Kidney tubule cell (primary cell): Measurements from ENCODE around the gene LONP2.
A peak's percentile ranks its signal among the peaks of the same experiment; 100 is the strongest.
"Not testable (repeated sequence)": the region's sequence is repeated elsewhere in the genome, so short reads cannot be mapped to it uniquely, and the experiment has no call there.

Source experiments
- DNase-seq: peaks from one replicate; pipeline ENCODE4 v3.0.0-alpha.2; 2018; ENCODE audit warnings: low spot score

LONP2 gene

GRCh38 chr16:48335961-48336360 is 91.9 kb downstream of the LONP2 start:
- no peak for DNase-seq

GRCh38 chr16:48340054-48340453 is 96.0 kb downstream of the LONP2 start:
- DNase-seq: no peak

GRCh38 chr16:48342591-48342990 is 98.5 kb downstream of the LONP2 start:
- no peak for DNase-seq

- DNase-seq: no peak
These were observed 103.2 kb downstream of the LONP2 start for GRCh38 chr16:48347191-48347865.

GRCh38 chr16:48347980-48348379 is 103.9 kb downstream of the LONP2 start:
- no peak for DNase-seq

- DNase-seq: peak; percentile 80
These were observed 106.6 kb downstream of the LONP2 start for GRCh38 chr16:48350736-48351135.

- no peak for DNase-seq
These were observed 108.7 kb downstream of the LONP2 start for GRCh38 chr16:48352648-48353390.

GRCh38 chr16:48353565-48354163 is 109.6 kb downstream of the LONP2 start:
- DNase-seq: peak; percentile 69

- not testable (repeated sequence) for DNase-seq
These were observed 110.3 kb downstream of the LONP2 start for GRCh38 chr16:48354385-48354784.

GRCh38 chr16:48354877-48355855 is 111.1 kb downstream of the LONP2 start:
- DNase-seq: no peak

- no peak for DNase-seq
These were observed 112.7 kb downstream of the LONP2 start for GRCh38 chr16:48356633-48357376.

- no peak for DNase-seq
These were observed 114.3 kb downstream of the LONP2 start for GRCh38 chr16:48358419-48358818.

- DNase-seq: no peak
These were observed 115.9 kb downstream of the LONP2 start for GRCh38 chr16:48359983-48360382.

GRCh38 chr16:48361012-48361411 is 116.9 kb downstream of the LONP2 start:
- peak; percentile 19 for DNase-seq

- no peak for DNase-seq
These were observed 117.5 kb downstream of the LONP2 start for GRCh38 chr16:48361540-48362144.

- peak; percentile 43 for DNase-seq
These were observed 121.0 kb downstream of the LONP2 start for GRCh38 chr16:48365025-48365600.

- DNase-seq: peak; percentile 90
These were observed 121.6 kb downstream of the LONP2 start for GRCh38 chr16:48365601-48366164.

GRCh38 chr16:48366165-48367093 is 122.3 kb downstream of the LONP2 start:
- DNase-seq: peak; percentile 69
